Bone marrow (tissue), 2 donors: ENCODE measurements around the gene NOX1.
"Not testable (repeated sequence)": the region's sequence is repeated elsewhere in the genome, so short reads cannot be mapped to it uniquely, and the experiment has no call there.

Experiments
- DNase-seq, 2 donors: peaks; one replicate each; lab custom pipeline; 2025; lab: John Stamatoyannopoulos, UW

The NOX1 gene

GRCh38 chrX:100819534-100819836 lies 54.7 kb downstream of the NOX1 start:
- no peak for DNase-seq

- no peak for DNase-seq
Observed at GRCh38 chrX:100817340-100817739, 56.8 kb downstream of the NOX1 start.

GRCh38 chrX:100812216-100813158 lies 61.7 kb downstream of the NOX1 start:
- DNase-seq: no peak

GRCh38 chrX:100808265-100808664 lies 65.9 kb downstream of the NOX1 start:
- DNase-seq: not testable (repeated sequence)

GRCh38 chrX:100804780-100805179 lies 69.4 kb downstream of the NOX1 start:
- DNase-seq: no peak

GRCh38 chrX:100802843-100803242 lies 71.3 kb downstream of the NOX1 start:
- DNase-seq: no peak

- no peak for DNase-seq
Observed at GRCh38 chrX:100798484-100799214, 75.5 kb downstream of the NOX1 start.

GRCh38 chrX:100797359-100797758 lies 76.8 kb downstream of the NOX1 start:
- DNase-seq: no peak

- DNase-seq: not testable (repeated sequence)
Observed at GRCh38 chrX:100796371-100796770, 77.8 kb downstream of the NOX1 start.
